Prostate gland (tissue), 2 donors: Measurements from ENCODE around the gene PDPK1. TPM values are rescaled to one million over a fixed set of nuclear protein-coding genes. Genes with fewer than 3 reads are reported as not detected.
"Not testable (repeated sequence)": the region's sequence is repeated elsewhere in the genome, so short reads cannot be mapped to it uniquely, and the experiment has no call there.

Experiments
- DNase-seq: peaks from one replicate; pipeline ENCODE4 v3.0.0-alpha.2; 2019; ENCODE audit warnings: low spot score
- H3K27ac ChIP-seq, 2 donors: fragments of 200-600 bp; sonication (generic); 2 replicates each; pipeline ENCODE4 v1.5.1; 2017 to 2019
- H3K27me3 ChIP-seq: fragments of 200-600 bp; sonication (generic); replicated peaks from 2 replicates; pipeline ENCODE4 v1.5.1; 2019; ENCODE audit not compliant: insufficient read depth
- H3K36me3 ChIP-seq, 2 donors: fragments of 200-600 bp; sonication (generic); 1 replicate in 1 of 2; 2 replicates in 1 of 2; pipeline versions ENCODE4 v1.5.1 to v1.8.1; 2017 to 2019
- H3K4me1 ChIP-seq: fragments of 200-600 bp; sonication (generic); replicated peaks from 2 replicates; pipeline ENCODE4 v1.5.1; 2019
- H3K4me3 ChIP-seq, 2 donors: fragments of 200-600 bp; sonication (generic); 2 replicates each; pipeline ENCODE4 v1.5.1; 2017 to 2019
- H3K9me3 ChIP-seq: fragments of 200-600 bp; sonication (generic); 2 replicates; pipeline ENCODE4 v1.5.1; 2017
- CTCF ChIP-seq, 4 experiments: fragments of 200-600 bp in 2 of 4; fragments of 450-650 bp in 2 of 4; sonication (generic) in 2 of 4; IDR thresholded peaks; 1 replicate in 3 of 4; 2 replicates in 1 of 4; pipeline ENCODE4 v1.5.1; 2016 to 2019; ENCODE audit warnings: antibody characterized with exemption in 4 of 4, mild to moderate bottlenecking in 2 of 4, moderate library complexity in 2 of 4
- POLR2A ChIP-seq: fragments of 450-650 bp; IDR thresholded peaks from one replicate; pipeline ENCODE4 v1.6.1; 2016; ENCODE audit warnings: antibody characterized with exemption, mild to moderate bottlenecking
- POLR2AphosphoS5 ChIP-seq: sonication (generic); formaldehyde crosslinking; IDR thresholded peaks from one replicate; pipeline ENCODE4 v1.6.1; 2017; ENCODE audit warnings: antibody characterized with exemption
- WGBS: methylation state at CpG from one replicate; pipeline ENCODE4 v1.1.5; 2018; 5-methylcytosine and 5-hydroxymethylcytosine counted together
- intact Hi-C: fragments of 100-400 bp; cut with DNase I; formaldehyde crosslinking; loops from one replicate; pipeline ENCODE4 v1.14.2; 2022
- total RNA-seq, 2 donors: library from RNA; depleted of rRNA; stranded (reverse); fragments of >200 nt; gene quantifications; one replicate each; pipeline ENCODE4 v1.1.0, GENCODE V29; 2016

PDPK1 gene
- total RNA-seq, 2 donors from 2014 or later = 33.1 to 73.2 TPM

- intact Hi-C loops = loop anchor here (10.0 kb wide), 1 partner anchor 63 kb away; no protein-coding TSS in a partner anchor
- TF ChIP-seq POLR2A (peak; percentile 92), CTCF (IDR thresholded peaks at IDR 0.05) (peak in 1 of 4 experiments; percentile 24), POLR2AphosphoS5 (peak; percentile 98)
- H3K9me3 ChIP-seq = no peaks in the 10 kb centered on the region
- H3K27me3 ChIP-seq = no peaks in the 10 kb centered on the region
- H3K4me3 ChIP-seq = peak overlapping the region; percentile 49 to 62
- peak; percentile 98 for DNase-seq
- peaks cover 6% of the 10 kb centered on the region for H3K4me1 ChIP-seq
- H3K36me3 ChIP-seq = peaks cover 7% of the 10 kb centered on the region in 2 donors
- under 1% methylated on average over 80 of the region's 84 CpGs for WGBS
- H3K27ac ChIP-seq = peak overlapping the region; percentile 93 to 97
Observed at GRCh38 chr16:2531696-2532493, 5.9 kb upstream of the PDPK1 start.

GRCh38 chr16:2532494-2533141, 5.2 kb upstream of the PDPK1 start:
- no peaks in the 10 kb centered on the region for H3K9me3 ChIP-seq
- peaks cover 6% of the 10 kb centered on the region for H3K4me1 ChIP-seq
- TF ChIP-seq POLR2AphosphoS5 (peak; percentile 65), CTCF (IDR thresholded peaks at IDR 0.05) (no peak), POLR2A (peak; percentile 64)
- no peaks in the 10 kb centered on the region for H3K27me3 ChIP-seq
- WGBS = 3% methylated on average over 37 of the region's 37 CpGs
- DNase-seq = peak; percentile 88
- intact Hi-C loops = loop anchor here (10.0 kb wide), 1 partner anchor 62 kb away; no protein-coding TSS in a partner anchor
- peaks cover 7% of the 10 kb centered on the region in 2 donors for H3K36me3 ChIP-seq
- H3K4me3 ChIP-seq = peak overlapping the region; percentile 49 to 62
- peak overlapping the region; percentile 93 to 97 for H3K27ac ChIP-seq

- H3K27ac ChIP-seq = peak overlapping the region; percentile 93 to 97
- not testable (repeated sequence) for H3K9me3 ChIP-seq, H3K27me3 ChIP-seq, H3K4me1 ChIP-seq, H3K36me3 ChIP-seq, DNase-seq
- intact Hi-C loops = loop anchor here (10.0 kb wide), 1 partner anchor 62 kb away; no protein-coding TSS in a partner anchor
- 21% methylated on average over 16 of the region's 16 CpGs for WGBS
- peak overlapping the region; percentile 49 to 62 for H3K4me3 ChIP-seq
Observed at GRCh38 chr16:2533142-2533755, 4.6 kb upstream of the PDPK1 start.

GRCh38 chr16:2533912-2534311, 3.9 kb upstream of the PDPK1 start:
- peaks cover 0 to 7% of the 10 kb centered on the region in 2 donors for H3K36me3 ChIP-seq
- no peak for DNase-seq
- H3K4me3 ChIP-seq = no peak overlapping the region
- H3K27me3 ChIP-seq = no peaks in the 10 kb centered on the region
- H3K27ac ChIP-seq = no peak overlapping the region
- intact Hi-C loops = loop anchor here (2.0 to 10.0 kb wide), 2 partner anchors 19 to 61 kb away; no protein-coding TSS in a partner anchor
- peaks cover 6% of the 10 kb centered on the region for H3K4me1 ChIP-seq
- no peaks in the 10 kb centered on the region for H3K9me3 ChIP-seq
- TF ChIP-seq POLR2A (no peak), CTCF (IDR thresholded peaks at IDR 0.05) (no peak), POLR2AphosphoS5 (no peak)
- 85% methylated on average over 11 of the region's 11 CpGs for WGBS

- 86% methylated on average over 5 of the region's 5 CpGs for WGBS
- H3K27ac ChIP-seq = not testable (repeated sequence)
- intact Hi-C loops = loop anchor here (2.0 to 10.0 kb wide), 2 partner anchors 20 to 60 kb away; no protein-coding TSS in a partner anchor
Observed at GRCh38 chr16:2534335-2534734, 3.5 kb upstream of the PDPK1 start.

More at GRCh38 chr16:2534335-2534734, 3.5 kb upstream of the PDPK1 start:
- H3K36me3 ChIP-seq, H3K4me3 ChIP-seq, H3K4me1 ChIP-seq, H3K9me3 ChIP-seq, H3K27me3 ChIP-seq, DNase-seq: not testable (repeated sequence)
